Adrenal gland (tissue), 5 donors: ENCODE results near the gene FZR1.

Experiments
- CTCF ChIP-seq, 6 experiments: fragments of 450-650 bp in 4 of 6; fragments of 200-600 bp in 2 of 6; sonication (generic) in 1 of 6; IDR thresholded peaks; 1 replicate in 5 of 6; 2 replicates in 1 of 6; pipeline versions ENCODE4 v1.5.1 to v1.8.0; 2016 to 2021; ENCODE audit warnings: antibody characterized with exemption in 6 of 6, mild to moderate bottlenecking in 2 of 6, moderate library complexity in 1 of 6
- POLR2A ChIP-seq, 2 donors: fragments of 450-650 bp; IDR thresholded peaks; one replicate each; pipeline ENCODE4 v1.6.1; 2017; ENCODE audit warnings: antibody characterized with exemption in 2 of 2, mild to moderate bottlenecking in 2 of 2, moderate library complexity in 1 of 2
- donor health status: DM: no; HTN: no; CAD: no.

- TF ChIP-seq POLR2A (IDR thresholded peaks at IDR 0.05) (no peak), CTCF (IDR thresholded peaks at IDR 0.05) (no peak)
Measured at GRCh38 chr19:3468211-3468610, 37.9 kb upstream of the FZR1 start.
